Neuronal stem cell (in vitro differentiated cells): ENCODE measurements around the gene DPYSL4.

Experiments used
- DNase-seq: peaks from one replicate; pipeline ENCODE4 v3.0.0-alpha.2; 2013; ENCODE audit warnings: low spot score
- H2AFZ ChIP-seq: one replicate; pipeline ENCODE4 v1.6.1; 2013; ENCODE audit warnings: mild to moderate bottlenecking, low read length, inconsistent platforms
- H2AK5ac ChIP-seq: 2 replicates; pipeline ENCODE4 v1.6.1; 2013; ENCODE audit warnings: low read depth, mild to moderate bottlenecking, inconsistent platforms, low read length, moderate library complexity, mixed read lengths
- H2BK120ac ChIP-seq: 2 replicates; pipeline ENCODE4 v1.6.1; 2013; ENCODE audit warnings: low read depth, mild to moderate bottlenecking, inconsistent platforms, low read length, moderate library complexity, mixed read lengths
- H2BK12ac ChIP-seq: one replicate; pipeline ENCODE4 v1.6.1; 2013; ENCODE audit warnings: low read length, inconsistent platforms
- H2BK15ac ChIP-seq: 2 replicates; pipeline ENCODE4 v1.6.1; 2013; ENCODE audit warnings: mild to moderate bottlenecking, low read length, inconsistent platforms, mixed read lengths
- H2BK5ac ChIP-seq: one replicate; pipeline ENCODE4 v1.6.1; 2013; ENCODE audit warnings: inconsistent platforms, mild to moderate bottlenecking, low read length, moderate library complexity
- H3K14ac ChIP-seq: one replicate; pipeline ENCODE4 v1.6.1; 2013; ENCODE audit warnings: low read length, inconsistent platforms
- H3K18ac ChIP-seq: 2 replicates; pipeline ENCODE4 v1.6.1; 2013; ENCODE audit warnings: low read length, inconsistent platforms
- H3K23ac ChIP-seq: 2 replicates; pipeline ENCODE4 v1.6.1; 2013; ENCODE audit warnings: low read depth, mild to moderate bottlenecking, mixed read lengths, low read length, inconsistent platforms; ENCODE audit not compliant: poor library complexity
- H3K27ac ChIP-seq: replicated peaks from 3 replicates; pipeline ENCODE4 v1.5.1; 2013; ENCODE audit warnings: low read length, inconsistent platforms
- H3K27me3 ChIP-seq, 3 experiments: 2 replicates each; pipeline ENCODE4 v1.6.1; 2013; ENCODE audit warnings: low read length in 3 of 3, mild to moderate bottlenecking in 2 of 3, inconsistent platforms in 1 of 3, low read depth in 1 of 3, mixed read lengths in 1 of 3, moderate library complexity in 1 of 3; ENCODE audit not compliant: control insufficient read depth in 3 of 3, insufficient read depth in 3 of 3
- H3K36me3 ChIP-seq, 2 donors: replicated peaks in 1 of 2; 2 replicates each; pipeline ENCODE4 v1.6.1; 2013; ENCODE audit warnings: low read length in 2 of 2; ENCODE audit not compliant: control insufficient read depth in 2 of 2, insufficient read depth in 2 of 2
- H3K4ac ChIP-seq: 2 replicates; pipeline ENCODE4 v1.6.1; 2013; ENCODE audit warnings: inconsistent platforms, mild to moderate bottlenecking, low read length, moderate library complexity
- H3K4me1 ChIP-seq, 2 donors: 1 replicate in 1 of 2; 2 replicates in 1 of 2; pipeline ENCODE4 v1.6.1; 2013; ENCODE audit warnings: low read length in 2 of 2, low read depth in 1 of 2; ENCODE audit not compliant: control insufficient read depth in 2 of 2, insufficient read depth in 1 of 2
- H3K4me2 ChIP-seq: one replicate; pipeline ENCODE4 v1.6.1; 2013; ENCODE audit warnings: mild to moderate bottlenecking, low read length, inconsistent platforms; ENCODE audit not compliant: insufficient read depth, poor library complexity, severe bottlenecking
- H3K4me3 ChIP-seq, 2 donors: 2 replicates each; pipeline ENCODE4 v1.5.1; 2013; ENCODE audit warnings: low read length in 2 of 2, mild to moderate bottlenecking in 2 of 2, inconsistent platforms in 1 of 2, moderate library complexity in 1 of 2
- H3K79me1 ChIP-seq: one replicate; pipeline ENCODE4 v1.6.1; 2013; ENCODE audit warnings: low read depth, mild to moderate bottlenecking, inconsistent platforms, low read length, moderate library complexity
- H3K9ac ChIP-seq: one replicate; pipeline ENCODE4 v1.6.1; 2013; ENCODE audit warnings: mild to moderate bottlenecking, low read depth, low read length, inconsistent platforms; ENCODE audit not compliant: poor library complexity
- H3K9me3 ChIP-seq, 2 donors: replicated peaks in 1 of 2; 2 replicates each; pipeline versions ENCODE3 to v1.6.1; 2013; ENCODE audit warnings: low read length in 2 of 2, mild to moderate bottlenecking in 2 of 2, inconsistent platforms in 1 of 2, low read depth in 1 of 2, mixed read lengths in 1 of 2, moderate library complexity in 1 of 2; ENCODE audit not compliant: control insufficient read depth in 2 of 2, insufficient read depth in 1 of 2
- H4K8ac ChIP-seq: one replicate; pipeline ENCODE4 v1.6.1; 2013; ENCODE audit warnings: low read depth, mild to moderate bottlenecking, inconsistent platforms, low read length, moderate library complexity
- H4K91ac ChIP-seq: one replicate; pipeline ENCODE4 v1.6.1; 2013; ENCODE audit warnings: low read length, low read depth, mild to moderate bottlenecking, inconsistent platforms; ENCODE audit not compliant: poor library complexity
- WGBS, 2 donors: extraction: QIAGEN DNeasy Blood & Tissue Kit; methylation state at CpG; one replicate each; pipeline ENCODE4 v1.1.7; 2013; ENCODE audit warnings: missing lambda C conversion rate in 2 of 2, mixed read lengths in 1 of 2; ENCODE audit not compliant: insufficient read length in 2 of 2, insufficient replicate concordance in 1 of 2; ENCODE audit errors: extremely low coverage in 2 of 2; 5-methylcytosine and 5-hydroxymethylcytosine counted together

Gene DPYSL4

GRCh38 chr10:132250481-132251475, 64.0 kb downstream of the DPYSL4 start:
- no peak overlapping the region for H2BK120ac ChIP-seq
- H3K9ac ChIP-seq: peak overlapping the region; percentile 21
- H3K18ac ChIP-seq: peak overlapping the region; percentile 71
- H3K4me1 ChIP-seq: peaks cover 0 to 10% of the 10 kb centered on the region in 2 donors
- H3K4me3 ChIP-seq: no peak overlapping the region
- no peak overlapping the region for H4K8ac ChIP-seq
- no peak overlapping the region for H3K4me2 ChIP-seq
- H2BK5ac ChIP-seq: no peak overlapping the region
- WGBS, 2 donors: no CpG with 5 or more reads among the region's 30 CpGs
- no peaks in the 10 kb centered on the region for H3K9me3 ChIP-seq
- H3K36me3 ChIP-seq: no peaks in the 10 kb centered on the region
- no peak for DNase-seq
- peak overlapping the region; percentile 63 for H2AK5ac ChIP-seq
- peaks cover 4% of the 10 kb centered on the region for H3K79me1 ChIP-seq
- H3K4ac ChIP-seq: no peak overlapping the region
- H3K27ac ChIP-seq: no peak overlapping the region
- H2BK15ac ChIP-seq: peak overlapping the region; percentile 58
- peaks cover 0 to 7% (median 0%) of the 10 kb centered on the region in 3 experiments for H3K27me3 ChIP-seq
- H3K23ac ChIP-seq: peak overlapping the region; percentile 12
- no peak overlapping the region for H3K14ac ChIP-seq
- H4K91ac ChIP-seq: no peak overlapping the region
- no peak overlapping the region for H2AFZ ChIP-seq
- H2BK12ac ChIP-seq: peak overlapping the region; percentile 84

- Histone ChIP-seq H3K14ac (peak overlapping the region; percentile 56), H3K18ac (no peak overlapping the region), H3K9ac (peak overlapping the region; percentile 70), H2BK12ac (no peak overlapping the region), H3K4me1 (peaks cover 0 to 6% of the 10 kb centered on the region in 2 donors), H3K23ac (no peak overlapping the region), H3K79me1 (no peaks in the 10 kb centered on the region), H3K27me3 (peaks cover 0 to 7% (median 0%) of the 10 kb centered on the region in 3 experiments), H4K8ac (no peak overlapping the region), H3K4me3 (no peak overlapping the region), H2BK5ac (no peak overlapping the region), H2BK120ac (no peak overlapping the region), H3K36me3 (no peaks in the 10 kb centered on the region), H2AFZ (no peak overlapping the region), H3K4me2 (no peak overlapping the region), H3K9me3 (no peaks in the 10 kb centered on the region), H4K91ac (peak overlapping the region; percentile 64), H3K27ac (no peak overlapping the region), H2BK15ac (peak overlapping the region; percentile 37), H3K4ac (peak overlapping the region; percentile 23), H2AK5ac (no peak overlapping the region)
- WGBS, 2 donors: no CpG with 5 or more reads among the region's 6 CpGs
- DNase-seq: no peak
Measured at GRCh38 chr10:132251928-132252327, 65.2 kb downstream of the DPYSL4 start.

- Histone ChIP-seq H3K4me3 (no peak overlapping the region), H3K27me3 (peaks cover 0 to 7% (median 0%) of the 10 kb centered on the region in 3 experiments), H3K9ac (peak overlapping the region; percentile 70), H2BK12ac (no peak overlapping the region), H3K23ac (no peak overlapping the region), H3K9me3 (no peaks in the 10 kb centered on the region), H3K4me1 (peaks cover 0 to 9% of the 10 kb centered on the region in 2 donors), H2AFZ (no peak overlapping the region), H3K14ac (peak overlapping the region; percentile 56), H3K4ac (peak overlapping the region; percentile 23), H2BK120ac (no peak overlapping the region), H3K79me1 (no peaks in the 10 kb centered on the region), H3K36me3 (no peaks in the 10 kb centered on the region), H3K4me2 (no peak overlapping the region), H2AK5ac (peak overlapping the region; percentile 6), H3K18ac (no peak overlapping the region), H4K91ac (peak overlapping the region; percentile 64), H2BK5ac (no peak overlapping the region), H3K27ac (no peak overlapping the region), H4K8ac (no peak overlapping the region), H2BK15ac (no peak overlapping the region)
- DNase-seq: no peak
- WGBS, 2 donors: no CpG with 5 or more reads among the region's 17 CpGs
Measured at GRCh38 chr10:132252412-132252811, 65.7 kb downstream of the DPYSL4 start.

- peaks cover 0 to 9% of the 10 kb centered on the region in 2 donors for H3K4me1 ChIP-seq
- H3K27ac ChIP-seq: no peak overlapping the region
- no peaks in the 10 kb centered on the region for H3K9me3 ChIP-seq
- no peak overlapping the region for H4K8ac ChIP-seq
- H2BK120ac ChIP-seq: no peak overlapping the region
- no peak overlapping the region for H3K18ac ChIP-seq
- no peak overlapping the region for H2BK15ac ChIP-seq
- no peak overlapping the region for H3K4ac ChIP-seq
- H2AFZ ChIP-seq: no peak overlapping the region
- H4K91ac ChIP-seq: no peak overlapping the region
- H3K36me3 ChIP-seq: no peaks in the 10 kb centered on the region
- peaks cover 0 to 7% (median 0%) of the 10 kb centered on the region in 3 experiments for H3K27me3 ChIP-seq
- no peak overlapping the region for H3K14ac ChIP-seq
- H2BK12ac ChIP-seq: no peak overlapping the region
- DNase-seq: no peak
- no peak overlapping the region for H3K4me2 ChIP-seq
- no CpG with 5 or more reads among the region's 19 CpGs for WGBS, 2 donors
- H2AK5ac ChIP-seq: peak overlapping the region; percentile 34
- no peak overlapping the region for H3K4me3 ChIP-seq
- no peak overlapping the region for H2BK5ac ChIP-seq
- no peak overlapping the region for H3K9ac ChIP-seq
- H3K23ac ChIP-seq: peak overlapping the region; percentile 59
- H3K79me1 ChIP-seq: no peaks in the 10 kb centered on the region
Measured at GRCh38 chr10:132253092-132253687, 66.4 kb downstream of the DPYSL4 start.
